GM06990 (cell line): Measurements from ENCODE around the gene PLXNB2.
"Not testable (repeated sequence)": the region's sequence is repeated elsewhere in the genome, so short reads cannot be mapped to it uniquely, and the experiment has no call there.

ENCODE experiments used
- DNase-seq: peaks from one replicate; pipeline ENCODE4 v3.0.0-alpha.2; 2011; ENCODE audit not compliant: insufficient read length; ENCODE audit errors: extremely low read depth
- H3K27me3 ChIP-seq: replicated peaks from 2 replicates; pipeline ENCODE4 v1.6.0; 2011; ENCODE audit warnings: low read length; ENCODE audit not compliant: control insufficient read depth, insufficient read depth
- H3K36me3 ChIP-seq: 2 replicates; pipeline ENCODE4 v1.5.1; 2011; ENCODE audit warnings: low read length; ENCODE audit not compliant: control insufficient read depth, insufficient read depth
- H3K4me3 ChIP-seq: replicated peaks from 2 replicates; pipeline ENCODE4 v1.5.1; 2011; ENCODE audit warnings: low read depth, mild to moderate bottlenecking, control low read depth, low read length
- TF ChIP-seq, protein P1 (sequence below): IDR thresholded peaks from 2 replicates; pipeline ENCODE4 v1.5.1; 2011; ENCODE audit warnings: low read length, control low read depth, mild to moderate bottlenecking, inconsistent platforms; ENCODE audit not compliant: insufficient read depth, poor library complexity, severe bottlenecking

The PLXNB2 gene

DNA sequence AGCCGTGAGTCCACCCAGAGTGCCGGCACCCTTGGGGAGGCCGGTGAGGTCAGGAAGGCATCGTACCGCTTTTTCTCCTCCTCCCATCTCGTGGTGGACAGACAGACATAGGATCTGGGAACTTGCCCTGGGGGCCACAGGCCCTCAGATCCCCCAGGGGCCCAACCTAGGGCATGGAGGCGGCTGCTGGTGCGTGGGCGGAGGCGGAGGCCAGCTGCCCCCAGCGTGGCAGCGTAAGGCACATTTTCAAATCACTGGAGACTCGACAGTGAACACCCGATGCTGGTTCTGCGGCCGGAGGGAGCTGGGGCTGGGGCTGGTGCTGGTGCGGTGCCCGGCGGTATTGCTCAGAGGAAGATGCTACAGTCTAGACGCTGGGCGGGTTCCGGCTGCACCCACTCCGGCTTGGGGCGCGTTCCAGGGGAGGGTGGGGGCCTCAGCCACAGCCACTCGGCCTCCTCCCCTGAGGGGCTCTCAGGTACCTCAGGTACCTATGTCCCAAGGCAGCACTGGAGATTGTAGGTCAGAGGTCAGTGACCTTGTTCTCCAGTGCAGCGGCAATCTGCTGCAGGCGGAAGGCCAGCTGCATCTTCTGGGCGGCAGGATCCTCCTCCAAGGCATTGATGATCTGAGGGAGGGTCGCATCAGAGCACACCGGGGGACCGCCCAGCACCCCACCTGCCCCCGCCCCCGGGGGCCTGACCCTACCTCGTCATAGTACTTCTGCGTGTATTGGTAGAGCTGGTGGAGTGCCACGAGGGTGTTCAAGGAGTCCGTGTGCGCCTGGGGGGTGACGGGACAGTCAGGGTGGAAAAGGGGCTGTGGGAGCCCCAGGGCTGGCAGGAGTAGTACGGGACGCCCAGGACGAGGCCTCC, 32.0 kb downstream of the PLXNB2 start:
- DNase-seq: no peak
- H3K36me3 ChIP-seq: peaks cover 36% of the 10 kb centered on the region
- H3K27me3 ChIP-seq: no peaks in the 10 kb centered on the region

DNA sequence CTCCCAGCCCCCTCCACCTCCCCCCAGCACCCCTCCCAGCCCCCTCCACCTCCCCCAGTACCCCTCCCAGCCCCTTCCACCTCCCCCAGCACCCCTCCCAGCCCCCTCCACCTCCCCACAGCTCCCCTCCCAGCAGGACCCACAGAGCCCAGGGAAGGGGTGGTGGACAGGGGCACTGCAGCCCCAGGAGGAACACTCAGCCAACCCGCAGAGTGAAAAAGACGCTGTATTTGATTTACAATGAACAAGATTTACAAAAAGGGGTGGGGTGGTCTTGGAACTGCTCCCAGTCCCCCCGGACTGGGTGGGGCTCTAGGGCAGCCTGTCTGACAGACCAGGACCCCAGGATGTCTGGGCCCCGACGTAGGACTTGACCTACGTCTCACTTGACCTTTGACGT, 32.7 kb downstream of the PLXNB2 start:
- Histone ChIP-seq H3K27me3 (no peaks in the 10 kb centered on the region), H3K36me3 (peaks cover 31% of the 10 kb centered on the region), H3K4me3 (no peak overlapping the region)
- DNase-seq: no peak
- TF ChIP-seq, protein P1, sequence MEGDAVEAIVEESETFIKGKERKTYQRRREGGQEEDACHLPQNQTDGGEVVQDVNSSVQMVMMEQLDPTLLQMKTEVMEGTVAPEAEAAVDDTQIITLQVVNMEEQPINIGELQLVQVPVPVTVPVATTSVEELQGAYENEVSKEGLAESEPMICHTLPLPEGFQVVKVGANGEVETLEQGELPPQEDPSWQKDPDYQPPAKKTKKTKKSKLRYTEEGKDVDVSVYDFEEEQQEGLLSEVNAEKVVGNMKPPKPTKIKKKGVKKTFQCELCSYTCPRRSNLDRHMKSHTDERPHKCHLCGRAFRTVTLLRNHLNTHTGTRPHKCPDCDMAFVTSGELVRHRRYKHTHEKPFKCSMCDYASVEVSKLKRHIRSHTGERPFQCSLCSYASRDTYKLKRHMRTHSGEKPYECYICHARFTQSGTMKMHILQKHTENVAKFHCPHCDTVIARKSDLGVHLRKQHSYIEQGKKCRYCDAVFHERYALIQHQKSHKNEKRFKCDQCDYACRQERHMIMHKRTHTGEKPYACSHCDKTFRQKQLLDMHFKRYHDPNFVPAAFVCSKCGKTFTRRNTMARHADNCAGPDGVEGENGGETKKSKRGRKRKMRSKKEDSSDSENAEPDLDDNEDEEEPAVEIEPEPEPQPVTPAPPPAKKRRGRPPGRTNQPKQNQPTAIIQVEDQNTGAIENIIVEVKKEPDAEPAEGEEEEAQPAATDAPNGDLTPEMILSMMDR: no peak

More for the DNA sequence above, 32.0 kb downstream of the PLXNB2 start:
- TF ChIP-seq, protein P1: no peak
- H3K4me3 ChIP-seq: no peak overlapping the region

DNA sequence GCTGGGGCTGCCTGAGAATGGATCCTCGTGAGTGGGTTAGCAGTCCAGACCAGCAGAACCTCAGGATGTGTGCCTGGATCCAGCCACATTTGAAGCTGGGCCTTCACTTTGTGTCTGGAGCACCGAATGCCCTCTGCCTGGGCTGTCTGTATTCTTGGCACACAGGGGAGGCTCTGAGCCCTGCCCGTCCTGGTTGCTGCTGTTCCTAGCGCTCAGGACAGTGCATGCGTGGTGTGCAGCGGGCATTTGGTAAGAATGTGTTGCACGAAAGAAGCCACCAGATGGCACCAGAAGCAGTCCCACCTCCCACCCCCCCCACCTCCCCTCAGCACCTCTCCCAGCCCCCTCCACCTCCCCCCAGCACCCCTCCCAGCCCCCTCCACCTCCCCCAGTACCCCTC, 33.1 kb downstream of the PLXNB2 start:
- Histone ChIP-seq H3K27me3 (no peaks in the 10 kb centered on the region), H3K36me3 (peaks cover 30% of the 10 kb centered on the region), H3K4me3 (no peak overlapping the region)
- TF ChIP-seq, protein P1: peak; percentile 27
- no peak for DNase-seq

DNA sequence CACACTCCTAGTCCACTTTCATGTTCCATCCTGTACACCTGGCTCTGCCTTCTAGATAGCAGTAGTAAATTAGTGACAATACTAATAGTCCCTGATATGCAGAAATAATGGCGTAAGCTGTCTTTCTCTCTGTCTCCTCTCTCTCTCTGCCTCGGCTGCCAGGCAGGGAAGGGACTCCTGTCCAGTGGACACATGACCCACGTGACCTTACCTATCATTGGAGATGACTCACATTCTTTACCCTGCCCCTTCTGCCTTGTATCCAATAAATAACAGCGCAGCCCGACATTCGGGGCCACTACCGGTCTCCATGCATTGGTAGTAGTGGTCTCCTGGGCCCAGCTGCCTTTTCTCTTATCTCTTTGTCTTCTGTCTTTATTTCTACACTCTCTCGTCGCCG, 33.7 kb downstream of the PLXNB2 start:
- not testable (repeated sequence) for H3K27me3 ChIP-seq, DNase-seq, H3K4me3 ChIP-seq
- H3K36me3 ChIP-seq: peaks cover 28% of the 10 kb centered on the region

DNA sequence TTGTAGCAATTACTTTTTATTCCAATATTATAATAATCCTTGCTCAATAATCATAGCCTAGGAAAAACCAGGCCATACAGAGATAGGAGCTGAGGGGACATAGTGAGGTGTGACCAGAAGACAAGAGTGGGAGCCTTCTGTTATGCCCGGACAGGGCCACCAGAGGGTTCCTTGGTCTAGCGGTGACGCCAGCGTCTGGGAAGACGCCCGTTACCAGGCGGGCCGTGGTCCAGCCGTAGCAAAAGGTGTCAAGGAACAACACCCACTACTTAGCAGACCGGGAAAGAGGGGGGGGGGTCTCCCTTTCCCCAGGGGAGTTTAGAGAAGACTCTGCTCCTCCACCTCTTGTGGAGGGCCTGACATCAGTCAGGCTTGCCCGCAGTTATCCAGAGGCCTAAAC, 34.1 kb downstream of the PLXNB2 start:
- not testable (repeated sequence) for H3K4me3 ChIP-seq, H3K27me3 ChIP-seq, DNase-seq
- H3K36me3 ChIP-seq: peaks cover 24% of the 10 kb centered on the region

DNA sequence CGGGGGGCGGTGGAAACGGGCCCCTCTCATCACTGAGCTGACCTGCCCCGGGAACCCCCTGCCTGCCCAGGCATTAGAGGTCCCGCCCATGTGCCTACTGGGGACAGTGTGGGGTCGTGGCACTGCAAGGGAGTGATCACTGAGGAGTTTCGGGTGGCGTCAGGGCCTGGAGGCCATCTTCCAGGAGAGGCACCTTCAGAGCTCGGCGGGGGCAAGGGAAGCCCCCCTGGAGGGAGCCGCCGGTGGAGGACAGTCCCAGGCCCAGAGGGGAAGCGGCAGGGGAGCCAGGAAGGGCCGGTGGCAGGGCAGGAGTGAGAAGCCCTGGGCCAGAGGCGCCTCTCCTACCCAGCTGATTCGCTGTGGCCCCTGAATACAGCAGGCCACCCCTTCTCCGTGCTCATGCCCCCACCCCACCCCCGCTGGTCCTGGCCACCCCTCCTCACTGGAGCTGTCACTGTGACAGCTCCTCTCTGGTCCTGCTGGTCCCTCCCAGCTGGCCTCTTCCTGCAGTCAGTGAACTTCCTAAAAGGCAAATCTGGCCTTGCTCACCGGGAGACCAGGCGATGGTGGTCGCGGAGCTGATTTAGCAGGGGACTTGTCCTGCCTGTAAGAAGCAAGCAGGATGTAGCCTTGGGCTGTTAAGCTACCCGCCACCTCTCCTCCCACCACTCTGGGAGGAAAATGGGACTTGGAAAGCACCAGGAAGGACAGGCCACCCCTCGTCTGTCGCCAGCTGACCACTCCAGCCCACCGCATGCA, 35.2 kb downstream of the PLXNB2 start:
- no peak overlapping the region for H3K4me3 ChIP-seq
- no peak for DNase-seq
- TF ChIP-seq, protein P1: no peak
- peaks cover 16% of the 10 kb centered on the region for H3K36me3 ChIP-seq
- H3K27me3 ChIP-seq: no peaks in the 10 kb centered on the region
